UCSD-AML1 (cell line): ENCODE measurements around the gene SREK1.

ENCODE experiments used
- DNase-seq: peaks from one replicate; lab custom pipeline; 2025; ENCODE audit not compliant: unreplicated experiment; lab: John Stamatoyannopoulos, UW

SREK1 gene

DNA sequence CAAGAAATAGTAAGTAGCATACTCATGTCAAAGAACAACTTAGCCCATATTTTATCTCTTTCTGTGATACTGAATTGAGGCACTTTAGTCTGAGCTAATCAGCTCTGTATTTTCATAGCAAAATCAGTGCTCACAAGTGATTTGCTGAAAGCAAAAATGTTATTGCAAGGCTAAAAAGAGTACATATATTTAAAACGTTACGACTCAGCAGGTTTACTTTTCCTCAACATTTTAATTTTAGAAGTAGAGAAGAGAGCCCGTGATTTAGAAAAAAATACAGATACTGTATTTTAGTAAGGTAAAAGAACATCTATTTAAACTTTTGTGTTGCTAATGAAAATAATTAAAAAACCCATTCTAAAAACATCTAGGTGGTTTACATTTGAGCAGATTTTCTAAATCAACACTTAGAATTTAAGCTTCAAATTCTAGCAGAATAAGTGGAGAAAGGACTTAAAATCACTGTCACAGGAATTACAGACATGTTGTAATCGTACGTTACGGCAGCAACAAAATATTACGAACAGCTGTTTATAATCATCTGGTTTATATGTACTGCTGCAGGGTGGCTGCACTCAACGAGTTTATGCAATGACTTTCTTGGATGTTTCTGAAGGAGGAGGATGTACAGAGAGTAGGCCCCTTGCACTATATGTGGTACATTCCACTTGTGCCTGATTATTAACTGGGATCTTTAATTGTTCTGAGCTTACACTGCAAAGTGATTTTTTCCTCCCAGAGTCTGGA lies 20.1 kb downstream of the SREK1 start:
- no peak for DNase-seq

DNA sequence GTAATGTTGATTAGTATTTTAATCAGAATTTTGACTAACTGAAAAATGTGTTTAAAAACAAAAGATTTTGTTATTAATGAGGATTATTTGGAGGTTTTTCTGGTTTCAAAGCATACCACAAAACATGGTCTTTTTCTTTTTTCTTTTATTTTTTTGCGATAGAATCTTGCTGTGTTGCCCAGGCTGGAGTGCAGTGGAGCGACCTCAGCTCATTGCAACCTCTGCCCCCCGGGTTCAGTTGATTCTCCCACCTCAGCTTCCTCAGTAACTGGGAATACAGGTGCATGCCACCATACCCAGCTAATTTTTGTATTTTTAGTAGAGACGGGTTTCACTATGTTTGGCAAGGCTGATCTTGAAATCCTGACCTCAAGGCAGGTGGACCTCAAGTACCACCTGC lies 24.1 kb downstream of the SREK1 start:
- DNase-seq, result no peak

GRCh38 chr5:66169534-66169933 lies 25.4 kb downstream of the SREK1 start:
- no peak for DNase-seq

GRCh38 chr5:66170195-66170919 lies 26.3 kb downstream of the SREK1 start:
- no peak for DNase-seq

GRCh38 chr5:66171349-66172344 lies 27.5 kb downstream of the SREK1 start:
- DNase-seq, result no peak

DNA sequence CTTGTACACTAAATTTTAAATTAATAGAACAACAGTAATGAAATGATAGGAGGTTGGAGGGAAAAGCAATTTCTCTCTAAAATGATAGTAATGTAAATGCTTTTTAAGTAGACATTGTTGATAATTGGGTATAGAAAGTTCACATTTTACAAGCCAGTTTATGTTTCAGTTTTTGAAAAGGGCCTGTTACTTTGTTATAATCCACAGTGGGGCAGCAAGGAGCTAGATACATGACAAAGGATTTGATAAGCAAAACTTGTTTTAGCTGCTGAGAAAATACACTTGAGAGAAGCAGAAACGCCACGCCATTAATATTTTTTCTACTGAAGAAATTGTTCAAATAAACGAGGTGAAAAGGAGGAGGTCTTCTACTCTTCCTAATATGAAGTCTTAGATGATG lies 30.2 kb downstream of the SREK1 start:
- DNase-seq, result no peak

DNA sequence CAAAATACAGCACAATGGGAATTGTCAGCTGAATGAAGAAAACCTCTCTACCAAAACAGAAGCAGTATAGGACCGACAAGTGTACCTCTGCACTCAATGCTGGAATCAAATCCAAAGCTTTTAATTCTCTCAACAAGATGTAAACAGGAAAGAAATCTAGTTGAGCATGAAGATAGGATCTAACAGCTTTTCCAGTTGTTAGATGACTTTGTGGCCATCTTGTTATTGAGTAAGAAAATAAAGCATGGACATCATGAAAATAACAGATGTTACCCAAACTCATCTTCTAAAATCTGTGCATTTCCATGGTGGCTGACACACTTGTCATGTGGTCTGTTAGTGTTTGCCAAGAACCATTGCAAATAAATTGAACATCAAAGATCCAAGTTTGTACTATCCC lies 34.7 kb downstream of the SREK1 start:
- no peak for DNase-seq

- DNase-seq, result no peak
Measured at GRCh38 chr5:66179297-66180051, 35.4 kb downstream of the SREK1 start.

- DNase-seq, result no peak
Measured at GRCh38 chr5:66180282-66181155, 36.4 kb downstream of the SREK1 start.

DNA sequence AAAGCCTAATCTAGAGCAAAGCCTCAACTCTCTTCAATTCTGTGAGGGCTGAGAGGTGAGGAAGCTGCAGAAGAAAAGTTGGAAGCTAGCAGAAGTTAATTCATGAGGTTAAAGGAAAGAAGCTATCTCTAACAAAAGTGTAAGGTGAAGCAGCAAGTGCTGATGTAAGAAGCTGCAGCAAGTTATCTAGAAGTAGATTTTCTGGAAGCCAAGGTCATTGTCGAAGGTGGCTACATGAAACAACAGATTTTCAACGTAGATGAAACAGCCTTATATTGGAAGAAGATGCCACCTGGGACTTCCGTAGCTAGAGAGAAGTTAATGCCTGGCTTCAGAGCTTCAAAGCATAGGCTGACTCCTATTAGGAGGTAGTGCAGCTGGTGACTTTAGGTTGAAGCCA lies 42.0 kb downstream of the SREK1 start:
- no peak for DNase-seq

GRCh38 chr5:66193419-66193818 lies 49.3 kb downstream of the SREK1 start:
- DNase-seq, result no peak

DNA sequence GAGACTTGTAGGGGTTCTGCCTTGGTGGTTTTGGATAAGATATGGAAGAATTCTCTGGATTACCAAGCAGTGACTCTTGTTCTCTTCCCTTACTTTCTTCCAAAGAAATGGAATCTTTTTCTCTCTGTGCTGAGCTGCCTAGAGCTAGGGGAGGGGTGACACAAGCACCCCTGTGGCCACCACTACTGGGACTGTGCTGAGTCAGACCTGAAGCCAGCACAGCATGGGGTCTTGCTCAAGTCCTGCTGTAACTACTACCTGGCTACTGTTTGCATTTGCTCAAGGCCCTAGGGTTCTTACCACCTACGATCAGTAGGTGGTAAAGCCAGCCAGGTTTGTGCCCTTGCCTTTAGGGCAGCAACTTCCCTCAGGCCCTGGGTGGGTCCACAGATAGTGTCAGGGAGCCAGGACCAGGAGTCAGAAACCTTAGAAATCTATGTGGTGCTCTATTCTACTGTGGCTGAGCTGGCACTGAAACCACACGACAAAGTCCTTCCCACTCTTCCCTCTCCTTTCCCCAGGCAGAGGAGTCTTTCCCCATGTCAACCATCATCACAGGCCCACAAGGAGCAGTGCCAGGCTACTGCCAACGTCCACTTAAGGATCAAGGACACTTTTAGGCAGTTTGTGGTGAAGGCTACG lies 53.8 kb downstream of the SREK1 start:
- DNase-seq, result no peak

DNA sequence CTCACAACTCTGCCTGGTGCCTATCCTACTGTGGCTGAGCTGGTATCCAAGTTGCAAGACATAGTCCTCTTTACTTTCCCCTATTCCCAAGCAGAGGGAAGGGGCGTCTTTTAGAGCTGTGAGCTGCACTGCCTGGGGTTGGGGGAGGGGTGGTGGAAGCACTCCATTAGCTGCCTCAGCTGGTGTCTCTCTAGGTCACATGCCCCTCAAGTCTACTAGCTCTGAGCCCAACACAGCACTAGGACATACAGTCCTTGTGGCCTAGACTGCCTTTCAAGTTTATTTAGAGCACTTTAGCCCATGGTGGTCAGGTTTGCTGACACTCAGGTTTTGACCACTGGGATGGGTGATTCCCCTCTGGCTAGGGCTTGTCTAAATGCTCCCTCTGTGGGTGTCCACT lies 54.7 kb downstream of the SREK1 start:
- DNase-seq, result no peak

DNA sequence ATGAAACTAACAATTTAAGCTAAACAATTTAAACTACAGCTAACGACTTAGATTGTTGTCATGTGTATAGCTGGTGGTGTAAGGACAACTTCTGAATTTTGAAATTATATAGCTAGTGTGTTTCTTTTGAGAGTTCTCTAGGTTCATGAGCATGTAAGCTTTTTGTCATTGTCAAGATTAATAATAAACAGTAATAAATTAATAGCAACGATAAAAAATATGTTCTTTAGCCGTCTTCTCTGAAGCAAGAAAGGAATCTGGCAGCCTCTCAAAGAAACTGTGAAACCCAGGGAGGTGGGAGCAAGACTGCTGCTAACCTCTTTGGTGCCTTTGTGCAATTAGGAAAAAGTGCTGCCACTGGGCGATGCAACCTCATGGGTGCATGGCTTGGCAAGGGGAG lies 59.4 kb downstream of the SREK1 start:
- DNase-seq, result no peak

DNA sequence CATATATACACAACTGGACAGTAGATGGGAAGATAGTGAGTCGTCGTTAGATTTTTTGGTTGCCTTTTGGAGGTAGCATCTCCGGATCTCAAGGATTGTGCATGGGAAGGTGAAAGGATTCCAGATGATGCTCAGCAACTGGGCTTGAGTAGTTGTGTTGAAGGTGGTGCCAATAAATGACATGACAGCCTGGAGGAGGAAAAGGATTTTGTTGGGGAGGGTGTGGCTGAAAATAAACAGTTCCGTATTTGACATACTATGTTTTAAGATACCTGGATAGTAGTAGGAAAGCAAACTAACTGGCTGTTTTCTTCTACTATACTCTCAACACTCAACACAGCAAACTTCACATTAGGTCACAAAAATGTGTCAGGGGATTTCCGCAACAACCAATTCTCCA lies 62.4 kb downstream of the SREK1 start:
- DNase-seq, result no peak

DNA sequence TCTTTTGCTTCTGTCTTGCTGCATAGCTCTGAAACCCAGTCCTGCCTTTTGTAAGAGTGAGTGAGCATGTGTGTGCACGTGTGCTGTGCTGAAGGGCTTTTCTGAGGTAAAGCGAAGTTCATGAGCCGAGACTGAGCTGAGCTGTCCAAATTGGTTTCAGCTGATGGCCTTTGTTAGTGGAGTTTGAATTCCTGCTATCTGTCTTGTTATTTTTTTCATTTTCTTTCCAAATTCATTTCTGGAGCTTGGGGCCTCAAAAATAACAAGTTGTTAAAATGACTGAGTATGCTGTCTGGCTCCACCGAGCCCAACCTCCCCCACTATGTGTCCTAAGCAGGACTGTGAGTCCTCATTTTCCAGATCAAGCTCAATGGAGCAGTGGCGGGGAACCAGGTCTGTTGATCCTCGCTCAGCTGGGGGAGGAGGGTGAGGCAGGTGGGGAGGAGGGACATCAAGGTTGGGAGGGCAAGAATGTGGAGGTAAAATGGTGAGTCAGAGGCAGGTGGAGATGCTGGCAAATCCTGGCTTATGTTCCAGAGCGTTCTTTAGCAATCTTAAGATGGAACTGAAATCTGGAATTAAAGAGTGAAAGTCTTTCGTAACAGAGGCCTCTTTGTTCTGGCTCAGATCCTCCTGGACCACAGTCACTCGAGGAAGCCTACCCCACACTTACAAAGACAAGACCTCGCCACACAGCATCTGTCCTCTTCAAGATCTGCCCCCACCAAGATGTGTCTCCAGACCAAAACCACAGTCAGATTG lies 63.9 kb downstream of the SREK1 start:
- no peak for DNase-seq

GRCh38 chr5:66209350-66209749 lies 65.2 kb downstream of the SREK1 start:
- no peak for DNase-seq

GRCh38 chr5:66209794-66210193 lies 65.7 kb downstream of the SREK1 start:
- DNase-seq, result no peak

- no peak for DNase-seq
Measured at GRCh38 chr5:66213533-66213932, 69.4 kb downstream of the SREK1 start.
